A549 (cell line): ENCODE data around the gene CACNA2D4. TPM values are rescaled to one million over a fixed set of nuclear protein-coding genes. Genes with fewer than 3 reads are reported as not detected.

Experiments
- ATAC-seq, 2 experiments: fragments of 200-7000 bp in 1 of 2; fragments of >200 bp in 1 of 2; cut with Nextera tagmentation in 1 of 2; cut with Tn5 transposase in 1 of 2; 3 replicates each; pipeline versions ENCODE4 v1.8.0 to v1.9.1; 2018 to 2020; ENCODE audit warnings: mild to moderate bottlenecking in 1 of 2, moderate library complexity in 1 of 2
- CTCF ChIA-PET: fragments of 300-600 bp; sonication (Branson Sonifier 250); formaldehyde crosslinking; extraction: SDS; loops from one replicate; lab custom pipeline; 2021; ENCODE audit warnings: antibody characterized with exemption, inconsistent platforms; lab: Yijun Ruan, JAX
- POLR2A ChIA-PET: fragments of 350-600 bp; formaldehyde crosslinking; extraction: SDS; loops from one replicate; lab custom pipeline; 2021; ENCODE audit warnings: antibody characterized with exemption, inconsistent platforms; lab: Yijun Ruan, JAX
- DNase-seq, 2 experiments: peaks; one replicate each; pipeline versions ENCODE4 v3.0.0 to v3.0.0-alpha.2; 2011 to 2016; ENCODE audit warnings: low read depth in 1 of 2, low spot score in 1 of 2
- FAIRE-seq: peaks from 2 replicates; lab custom pipeline; 2011; peaks lifted over from hg19 to GRCh38; lab: Jason Lieb, UNC
- H3K27ac ChIP-seq, 2 experiments: fragments of >200 bp; sonication (Bioruptor Twin); formaldehyde crosslinking; 3 replicates each; pipeline ENCODE4 v1.5.1; 2016 to 2017
- H3K4me1 ChIP-seq: fragments of >200 bp; sonication (Bioruptor Twin); formaldehyde crosslinking; 3 replicates; pipeline ENCODE4 v1.6.1; 2016
- H3K4me2 ChIP-seq: fragments of >200 bp; sonication (Bioruptor Twin); formaldehyde crosslinking; 3 replicates; pipeline ENCODE4 v1.6.1; 2016
- H3K4me3 ChIP-seq: fragments of >200 bp; sonication (Bioruptor Twin); formaldehyde crosslinking; 3 replicates; pipeline ENCODE4 v1.5.1; 2016
- H3K9me3 ChIP-seq: fragments of >200 bp; sonication (Bioruptor Twin); formaldehyde crosslinking; 3 replicates; pipeline ENCODE4 v1.6.1; 2016
- ATOH8 ChIP-seq: fragments of 250-450 bp; sonication (Bioruptor Pico); IDR thresholded peaks from 2 replicates; pipeline ENCODE4 v1.5.0; 2020; ENCODE audit warnings: low read depth, mild to moderate bottlenecking, moderate library complexity
- CBX8 ChIP-seq: fragments of 200-600 bp; sonication (generic); IDR thresholded peaks from 2 replicates; pipeline ENCODE4 v1.6.1; 2016
- E2F6 ChIP-seq: IDR thresholded peaks from 2 replicates; pipeline ENCODE4 v1.6.1; 2012; ENCODE audit warnings: low read depth, borderline replicate concordance
- ELK1 ChIP-seq: fragments of 150-350 bp; IDR thresholded peaks from 2 replicates; pipeline ENCODE4 v1.6.1; 2014; ENCODE audit warnings: low read depth, mild to moderate bottlenecking, low read length
- ESRRA ChIP-seq: fragments of 150-350 bp; IDR thresholded peaks from 2 replicates; pipeline ENCODE4 v1.6.1; 2014; ENCODE audit warnings: mild to moderate bottlenecking, low read length, borderline replicate concordance
- HDAC2 ChIP-seq: fragments of 200-600 bp; sonication (generic); IDR thresholded peaks from 2 replicates; pipeline ENCODE4 v1.6.1; 2016
- HOXB13 ChIP-seq: fragments of 250-450 bp; sonication (Bioruptor Pico); IDR thresholded peaks from 2 replicates; pipeline ENCODE4 v1.5.0; 2020; ENCODE audit warnings: low read depth, mild to moderate bottlenecking, moderate library complexity
- JUNB ChIP-seq: fragments of >200 bp; sonication (Bioruptor Twin); formaldehyde crosslinking; IDR thresholded peaks from 2 replicates; pipeline ENCODE4 v1.6.1; 2016
- KDM1A ChIP-seq: fragments of 200-600 bp; sonication (generic); IDR thresholded peaks from 2 replicates; pipeline ENCODE4 v1.6.1; 2016; ENCODE audit warnings: low read depth, mild to moderate bottlenecking
- MAFK ChIP-seq: fragments of 450-650 bp; IDR thresholded peaks from 2 replicates; pipeline ENCODE4 v1.6.1; 2014; ENCODE audit not compliant: partially characterized antibody
- MAZ ChIP-seq: fragments of 150-350 bp; IDR thresholded peaks from 2 replicates; pipeline ENCODE4 v1.6.1; 2014; ENCODE audit warnings: antibody characterized with exemption, low read depth, low read length, borderline replicate concordance
- NPAS2 ChIP-seq: fragments of 250-450 bp; sonication (Bioruptor Pico); IDR thresholded peaks from 2 replicates; pipeline ENCODE4 v1.8.0; 2022; ENCODE audit warnings: mild to moderate bottlenecking, moderate library complexity, borderline replicate concordance
- NR3C1 ChIP-seq: fragments of >200 bp; sonication (Bioruptor Twin); formaldehyde crosslinking; IDR thresholded peaks from 3 replicates; pipeline ENCODE4 v1.6.1; 2017
- PHF8 ChIP-seq: fragments of 200-600 bp; sonication (generic); IDR thresholded peaks from 2 replicates; pipeline ENCODE4 v1.6.1; 2016; ENCODE audit warnings: low read depth, mild to moderate bottlenecking, antibody characterized with exemption, moderate library complexity, borderline replicate concordance
- RCOR1 ChIP-seq: fragments of 150-350 bp; IDR thresholded peaks from 2 replicates; pipeline ENCODE4 v1.6.1; 2014; ENCODE audit warnings: antibody characterized with exemption, low read length, low read depth
- SMC3 ChIP-seq: fragments of >200 bp; sonication (Bioruptor Twin); formaldehyde crosslinking; IDR thresholded peaks from 3 replicates; pipeline ENCODE4 v1.6.1; 2018; ENCODE audit warnings: inconsistent platforms
- ZNF302 ChIP-seq: fragments of 250-450 bp; sonication (Bioruptor Pico); IDR thresholded peaks from 2 replicates; pipeline ENCODE4 v1.9.0; 2021; ENCODE audit warnings: inconsistent platforms, mild to moderate bottlenecking, moderate library complexity
- WGBS: methylation state at CpG from one replicate; pipeline ENCODE4 v1.1.6; 2017; ENCODE audit errors: missing lambda C conversion rate; 5-methylcytosine and 5-hydroxymethylcytosine counted together
- polyA plus RNA-seq, 4 experiments: library from polyadenylated mRNA; depleted of rRNA in 3 of 4; stranded (reverse); fragments of >200 nt; fragmentation: RNase III in 1 of 4; extraction: RNeasy Plus Mini Kit Qiagen cat#74134 plus additional on column Dnase treatment in 1 of 4; gene quantifications; 2 replicates in 3 of 4; 3 replicates in 1 of 4; pipeline ENCODE4 v1.2.3, GENCODE V29; 2011 to 2017
- TF ChIP-seq, protein P1 (sequence below): IDR thresholded peaks from 2 replicates; pipeline ENCODE4 v1.6.1; 2012
- TF ChIP-seq, protein P2 (sequence below): fragments of 250-450 bp; sonication (Bioruptor Pico); IDR thresholded peaks from 2 replicates; pipeline ENCODE4 v1.5.0; 2021; ENCODE audit warnings: mild to moderate bottlenecking, moderate library complexity, borderline replicate concordance
- TF ChIP-seq, protein P3 (sequence below): fragments of 200-600 bp; sonication (generic); IDR thresholded peaks from 2 replicates; pipeline ENCODE4 v1.6.1; 2016; ENCODE audit warnings: antibody characterized with exemption, mild to moderate bottlenecking, moderate library complexity

CACNA2D4 gene
- polyA plus RNA-seq, 2 of the 4 experiments (the other 2 are of a cell fraction), result not detected

DNA sequence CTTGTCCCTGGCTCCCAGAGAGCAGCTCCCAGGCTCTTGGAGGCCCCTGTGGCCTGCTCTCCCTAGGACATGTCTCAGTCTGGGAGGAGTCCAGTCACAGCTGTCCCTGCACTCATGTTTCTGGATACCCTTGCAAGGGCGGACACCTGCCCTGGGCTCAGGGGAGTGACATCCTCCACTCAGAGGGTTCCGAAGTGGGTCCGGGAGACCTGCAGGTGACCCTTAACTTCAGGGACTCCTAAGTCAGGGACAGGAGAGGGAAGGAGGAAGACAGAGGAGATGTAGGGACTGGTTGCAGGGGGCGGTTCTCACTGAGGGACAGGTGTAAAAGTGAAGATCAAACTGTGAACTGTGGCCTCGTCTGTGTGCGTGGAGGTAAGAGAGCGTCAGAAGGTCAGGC lies 37.6 kb downstream of the CACNA2D4 start:
- no peak overlapping the region for H3K27ac ChIP-seq
- ChIA-PET POLR2A (no interaction called here), CTCF (no interaction called here)
- ATAC-seq (no peak), DNase-seq (no peak), FAIRE-seq (no peak)
- no peaks in the 10 kb centered on the region for H3K4me1 ChIP-seq
- no peak overlapping the region for H3K4me3 ChIP-seq
- TF ChIP-seq, protein P1, sequence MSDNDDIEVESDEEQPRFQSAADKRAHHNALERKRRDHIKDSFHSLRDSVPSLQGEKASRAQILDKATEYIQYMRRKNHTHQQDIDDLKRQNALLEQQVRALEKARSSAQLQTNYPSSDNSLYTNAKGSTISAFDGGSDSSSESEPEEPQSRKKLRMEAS, result no peak
- TF ChIP-seq SMC3 (no peak), MAZ (no peak), HOXB13 (no peak), MAFK (no peak), ELK1 (no peak), CBX8 (no peak), HDAC2 (no peak), KDM1A (no peak), ZNF302 (no peak), NPAS2 (no peak), NR3C1 (no peak), ESRRA (no peak), E2F6 (no peak), ATOH8 (CRISPR knock-in tag) (no peak), RCOR1 (no peak), PHF8 (no peak), JUNB (no peak)
- TF ChIP-seq, protein P2, sequence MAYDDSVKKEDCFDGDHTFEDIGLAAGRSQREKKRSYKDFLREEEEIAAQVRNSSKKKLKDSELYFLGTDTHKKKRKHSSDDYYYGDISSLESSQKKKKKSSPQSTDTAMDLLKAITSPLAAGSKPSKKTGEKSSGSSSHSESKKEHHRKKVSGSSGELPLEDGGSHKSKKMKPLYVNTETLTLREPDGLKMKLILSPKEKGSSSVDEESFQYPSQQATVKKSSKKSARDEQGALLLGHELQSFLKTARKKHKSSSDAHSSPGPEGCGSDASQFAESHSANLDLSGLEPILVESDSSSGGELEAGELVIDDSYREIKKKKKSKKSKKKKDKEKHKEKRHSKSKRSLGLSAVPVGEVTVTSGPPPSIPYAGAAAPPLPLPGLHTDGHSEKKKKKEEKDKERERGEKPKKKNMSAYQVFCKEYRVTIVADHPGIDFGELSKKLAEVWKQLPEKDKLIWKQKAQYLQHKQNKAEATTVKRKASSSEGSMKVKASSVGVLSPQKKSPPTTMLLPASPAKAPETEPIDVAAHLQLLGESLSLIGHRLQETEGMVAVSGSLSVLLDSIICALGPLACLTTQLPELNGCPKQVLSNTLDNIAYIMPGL (CRISPR knock-in tag), result no peak
- TF ChIP-seq, protein P3, sequence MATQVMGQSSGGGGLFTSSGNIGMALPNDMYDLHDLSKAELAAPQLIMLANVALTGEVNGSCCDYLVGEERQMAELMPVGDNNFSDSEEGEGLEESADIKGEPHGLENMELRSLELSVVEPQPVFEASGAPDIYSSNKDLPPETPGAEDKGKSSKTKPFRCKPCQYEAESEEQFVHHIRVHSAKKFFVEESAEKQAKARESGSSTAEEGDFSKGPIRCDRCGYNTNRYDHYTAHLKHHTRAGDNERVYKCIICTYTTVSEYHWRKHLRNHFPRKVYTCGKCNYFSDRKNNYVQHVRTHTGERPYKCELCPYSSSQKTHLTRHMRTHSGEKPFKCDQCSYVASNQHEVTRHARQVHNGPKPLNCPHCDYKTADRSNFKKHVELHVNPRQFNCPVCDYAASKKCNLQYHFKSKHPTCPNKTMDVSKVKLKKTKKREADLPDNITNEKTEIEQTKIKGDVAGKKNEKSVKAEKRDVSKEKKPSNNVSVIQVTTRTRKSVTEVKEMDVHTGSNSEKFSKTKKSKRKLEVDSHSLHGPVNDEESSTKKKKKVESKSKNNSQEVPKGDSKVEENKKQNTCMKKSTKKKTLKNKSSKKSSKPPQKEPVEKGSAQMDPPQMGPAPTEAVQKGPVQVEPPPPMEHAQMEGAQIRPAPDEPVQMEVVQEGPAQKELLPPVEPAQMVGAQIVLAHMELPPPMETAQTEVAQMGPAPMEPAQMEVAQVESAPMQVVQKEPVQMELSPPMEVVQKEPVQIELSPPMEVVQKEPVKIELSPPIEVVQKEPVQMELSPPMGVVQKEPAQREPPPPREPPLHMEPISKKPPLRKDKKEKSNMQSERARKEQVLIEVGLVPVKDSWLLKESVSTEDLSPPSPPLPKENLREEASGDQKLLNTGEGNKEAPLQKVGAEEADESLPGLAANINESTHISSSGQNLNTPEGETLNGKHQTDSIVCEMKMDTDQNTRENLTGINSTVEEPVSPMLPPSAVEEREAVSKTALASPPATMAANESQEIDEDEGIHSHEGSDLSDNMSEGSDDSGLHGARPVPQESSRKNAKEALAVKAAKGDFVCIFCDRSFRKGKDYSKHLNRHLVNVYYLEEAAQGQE, result no peak
- 81% methylated on average over 7 of the region's 7 CpGs for WGBS
- H3K9me3 ChIP-seq, result no peaks in the 10 kb centered on the region
- no peak overlapping the region for H3K4me2 ChIP-seq
